K562 (cell line): ENCODE data around the gene TMED8.

ENCODE experiments used
- BRD4 ChIP-seq: fragments of 200-600 bp; sonication (generic); IDR thresholded peaks from 2 replicates; pipeline ENCODE4 v1.6.1; 2017; ENCODE audit warnings: inconsistent platforms
- CBX2 ChIP-seq: fragments of 200-600 bp; sonication (generic); IDR thresholded peaks from one replicate; pipeline ENCODE4 v1.6.1; 2012; ENCODE audit warnings: mild to moderate bottlenecking, low read length, inconsistent platforms; ENCODE audit not compliant: insufficient read depth, poor library complexity, severe bottlenecking
- CHD1 ChIP-seq: fragments of 200-600 bp; sonication (generic); IDR thresholded peaks from one replicate; pipeline ENCODE4 v1.6.1; 2012; ENCODE audit warnings: mild to moderate bottlenecking, moderate library complexity, low read length, inconsistent platforms
- POLR2AphosphoS5 ChIP-seq: IDR thresholded peaks from 2 replicates; pipeline ENCODE4 v1.6.1; 2011; ENCODE audit warnings: mild to moderate bottlenecking, low read depth, low read length, moderate library complexity; ENCODE audit not compliant: control insufficient read depth, insufficient read depth
- SREBF1 ChIP-seq: fragments of 150-350 bp; IDR thresholded peaks from 2 replicates; pipeline ENCODE4 v1.6.1; 2014; ENCODE audit warnings: antibody characterized with exemption, low read depth, low read length, borderline replicate concordance
- TAF7 ChIP-seq: fragments of 450-650 bp; IDR thresholded peaks from 2 replicates; pipeline ENCODE4 v1.6.1; 2016; ENCODE audit warnings: missing genetic modification characterization, missing compliant biosample characterization
- TCF7L2 ChIP-seq: fragments of 150-350 bp; IDR thresholded peaks from 2 replicates; pipeline ENCODE4 v1.6.1; 2016; ENCODE audit warnings: low read depth, mild to moderate bottlenecking, low read length, moderate library complexity
- TEAD1 ChIP-seq, 2 experiments: fragments of 450-650 bp in 1 of 2; sonication (generic) in 1 of 2; formaldehyde crosslinking; IDR thresholded peaks; 2 replicates each; pipeline versions ENCODE4 v1.4.0 to v1.8.0; 2020 to 2022; ENCODE audit warnings: mild to moderate bottlenecking in 2 of 2, missing genetic modification reagents in 1 of 2
- TEAD4 ChIP-seq, 2 experiments: sonication (generic) in 1 of 2; formaldehyde crosslinking in 1 of 2; IDR thresholded peaks; 2 replicates each; pipeline versions ENCODE4 v1.6.1 to v1.8.0; 2012 to 2022; ENCODE audit warnings: borderline replicate concordance in 1 of 2, inconsistent platforms in 1 of 2, low read length in 1 of 2, mild to moderate bottlenecking in 1 of 2, missing genetic modification reagents in 1 of 2
- XRCC5 ChIP-seq: fragments of 200-400 bp; formaldehyde crosslinking; IDR thresholded peaks from 2 replicates; pipeline ENCODE4 v1.6.1; 2017; ENCODE audit warnings: low read depth, mild to moderate bottlenecking, low read length
- TF ChIP-seq, protein P1 (sequence below): conservative IDR thresholded peaks from 2 replicates; pipeline ENCODE4 v1.6.1; 2011; ENCODE audit warnings: low read depth, mild to moderate bottlenecking, low read length; ENCODE audit not compliant: control insufficient read depth
- TF ChIP-seq, protein P2 (sequence below): sonication (generic); formaldehyde crosslinking; IDR thresholded peaks from 2 replicates; pipeline ENCODE4 v1.8.1; 2023; ENCODE audit warnings: mild to moderate bottlenecking, missing genetic modification reagents

- no peak for TF ChIP-seq SREBF1
- TF ChIP-seq TEAD1 (CRISPR knock-in tag; IDR thresholded peaks at IDR 0.05): no peak
- no peak for TF ChIP-seq CHD1
- TF ChIP-seq TEAD4 (IDR thresholded peaks at IDR 0.05; ENCODE audit: low read length): no peak
- no peak for TF ChIP-seq TEAD4 (CRISPR knock-in tag; IDR thresholded peaks at IDR 0.05; ENCODE audit: borderline replicate concordance)
- no peak for TF ChIP-seq POLR2AphosphoS5
- TF ChIP-seq, protein P1, sequence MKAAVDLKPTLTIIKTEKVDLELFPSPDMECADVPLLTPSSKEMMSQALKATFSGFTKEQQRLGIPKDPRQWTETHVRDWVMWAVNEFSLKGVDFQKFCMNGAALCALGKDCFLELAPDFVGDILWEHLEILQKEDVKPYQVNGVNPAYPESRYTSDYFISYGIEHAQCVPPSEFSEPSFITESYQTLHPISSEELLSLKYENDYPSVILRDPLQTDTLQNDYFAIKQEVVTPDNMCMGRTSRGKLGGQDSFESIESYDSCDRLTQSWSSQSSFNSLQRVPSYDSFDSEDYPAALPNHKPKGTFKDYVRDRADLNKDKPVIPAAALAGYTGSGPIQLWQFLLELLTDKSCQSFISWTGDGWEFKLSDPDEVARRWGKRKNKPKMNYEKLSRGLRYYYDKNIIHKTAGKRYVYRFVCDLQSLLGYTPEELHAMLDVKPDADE: no peak
- TF ChIP-seq, protein P2, sequence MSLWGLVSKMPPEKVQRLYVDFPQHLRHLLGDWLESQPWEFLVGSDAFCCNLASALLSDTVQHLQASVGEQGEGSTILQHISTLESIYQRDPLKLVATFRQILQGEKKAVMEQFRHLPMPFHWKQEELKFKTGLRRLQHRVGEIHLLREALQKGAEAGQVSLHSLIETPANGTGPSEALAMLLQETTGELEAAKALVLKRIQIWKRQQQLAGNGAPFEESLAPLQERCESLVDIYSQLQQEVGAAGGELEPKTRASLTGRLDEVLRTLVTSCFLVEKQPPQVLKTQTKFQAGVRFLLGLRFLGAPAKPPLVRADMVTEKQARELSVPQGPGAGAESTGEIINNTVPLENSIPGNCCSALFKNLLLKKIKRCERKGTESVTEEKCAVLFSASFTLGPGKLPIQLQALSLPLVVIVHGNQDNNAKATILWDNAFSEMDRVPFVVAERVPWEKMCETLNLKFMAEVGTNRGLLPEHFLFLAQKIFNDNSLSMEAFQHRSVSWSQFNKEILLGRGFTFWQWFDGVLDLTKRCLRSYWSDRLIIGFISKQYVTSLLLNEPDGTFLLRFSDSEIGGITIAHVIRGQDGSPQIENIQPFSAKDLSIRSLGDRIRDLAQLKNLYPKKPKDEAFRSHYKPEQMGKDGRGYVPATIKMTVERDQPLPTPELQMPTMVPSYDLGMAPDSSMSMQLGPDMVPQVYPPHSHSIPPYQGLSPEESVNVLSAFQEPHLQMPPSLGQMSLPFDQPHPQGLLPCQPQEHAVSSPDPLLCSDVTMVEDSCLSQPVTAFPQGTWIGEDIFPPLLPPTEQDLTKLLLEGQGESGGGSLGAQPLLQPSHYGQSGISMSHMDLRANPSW: no peak
- TF ChIP-seq XRCC5: no peak
- TF ChIP-seq TCF7L2: no peak
- TF ChIP-seq CBX2: no peak
- no peak for TF ChIP-seq BRD4
- TF ChIP-seq TAF7 (tag): no peak
Measured at GRCh38 chr14:77322250-77322902, 54.5 kb downstream of the TMED8 start.
